HG02870 (cell line): ENCODE data around the gene TRIM13.
"Not testable (repeated sequence)": the region's sequence is repeated elsewhere in the genome, so short reads cannot be mapped to it uniquely, and the experiment has no call there.

Experiments used
- ATAC-seq: cut with Tn5 transposase; IDR thresholded peaks from one replicate; pipeline ENCODE4 v1.9.1; 2021; ENCODE audit warnings: mild to moderate bottlenecking, moderate library complexity; ENCODE audit not compliant: unreplicated experiment

Gene TRIM13, protein sequence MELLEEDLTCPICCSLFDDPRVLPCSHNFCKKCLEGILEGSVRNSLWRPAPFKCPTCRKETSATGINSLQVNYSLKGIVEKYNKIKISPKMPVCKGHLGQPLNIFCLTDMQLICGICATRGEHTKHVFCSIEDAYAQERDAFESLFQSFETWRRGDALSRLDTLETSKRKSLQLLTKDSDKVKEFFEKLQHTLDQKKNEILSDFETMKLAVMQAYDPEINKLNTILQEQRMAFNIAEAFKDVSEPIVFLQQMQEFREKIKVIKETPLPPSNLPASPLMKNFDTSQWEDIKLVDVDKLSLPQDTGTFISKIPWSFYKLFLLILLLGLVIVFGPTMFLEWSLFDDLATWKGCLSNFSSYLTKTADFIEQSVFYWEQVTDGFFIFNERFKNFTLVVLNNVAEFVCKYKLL

DNA sequence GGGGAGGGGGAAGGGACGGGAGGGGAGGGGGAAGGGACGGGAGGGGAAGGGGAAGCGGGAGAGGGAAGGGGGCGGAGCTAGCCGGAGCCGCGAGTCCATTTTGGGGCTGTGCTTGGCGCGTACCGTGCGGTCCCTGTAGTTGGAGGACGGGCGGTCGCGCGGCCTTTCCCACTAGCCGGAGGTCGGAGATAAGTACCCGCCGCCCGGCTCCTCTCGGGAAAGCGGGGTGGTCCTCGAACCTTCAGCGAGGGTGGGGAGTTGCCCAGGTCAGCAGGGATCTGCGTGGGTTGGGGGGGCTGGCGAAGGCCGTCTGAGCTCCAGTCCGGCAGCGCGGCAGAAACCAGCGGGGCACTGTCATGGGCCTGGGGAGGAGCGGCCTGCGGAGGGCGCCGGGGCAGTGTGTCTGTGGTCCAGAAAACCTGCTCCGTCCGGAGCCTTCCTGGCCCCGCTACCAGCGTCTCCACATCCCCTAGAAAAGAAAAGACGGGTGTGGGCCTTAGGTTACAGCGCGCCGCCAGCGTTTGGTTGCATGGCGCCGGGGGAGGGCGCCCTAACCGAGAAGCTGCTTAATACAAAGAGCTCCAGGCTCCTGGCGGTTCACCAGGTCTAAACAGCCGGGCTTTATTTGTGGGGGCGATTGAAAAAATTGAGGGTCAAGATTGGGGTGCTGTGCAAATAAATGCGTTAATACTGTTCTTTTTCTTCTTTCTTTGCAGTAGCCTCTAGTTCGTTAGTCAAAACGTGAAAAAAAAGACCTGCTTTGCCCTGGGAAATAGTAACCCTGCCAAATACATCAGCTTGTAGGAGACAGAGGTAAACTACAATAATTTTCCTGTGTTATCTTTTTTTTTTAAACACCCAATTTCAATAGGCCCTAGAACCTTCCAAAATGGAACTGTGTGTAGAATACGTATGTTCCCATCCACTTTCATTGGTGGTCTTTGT is at the start of gene TRIM13:
TSS of gene TRIM13 (plus strand) at position 92 of the 945 bp plus-strand sequence. CDS start 14,899 bp downstream, outside the sequence.
- ATAC-seq: peak; percentile 77

DNA sequence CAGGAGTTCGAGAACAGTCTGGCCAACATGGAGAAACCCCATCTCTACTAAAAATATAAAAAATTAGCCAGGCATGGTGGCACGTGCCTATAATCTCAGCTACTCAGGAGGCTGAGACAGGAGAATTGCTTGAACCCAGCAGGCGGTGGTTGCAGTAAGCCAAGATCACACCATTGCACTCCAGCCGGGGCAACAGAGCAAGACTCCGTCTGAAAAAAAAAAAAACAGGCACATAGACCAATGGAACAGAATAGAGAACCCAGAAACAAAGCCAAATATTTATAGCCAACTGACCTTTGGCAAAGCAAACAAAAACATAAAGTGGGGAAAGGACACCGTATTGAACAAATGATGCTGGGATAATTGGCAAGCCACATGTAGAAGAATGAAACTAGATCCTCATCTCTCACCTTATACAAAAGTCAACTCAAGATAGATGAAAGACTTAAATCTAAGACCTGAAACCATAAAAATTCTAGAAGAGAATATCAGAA is 48.0 kb upstream of the TRIM13 start:
- ATAC-seq: not testable (repeated sequence)

DNA sequence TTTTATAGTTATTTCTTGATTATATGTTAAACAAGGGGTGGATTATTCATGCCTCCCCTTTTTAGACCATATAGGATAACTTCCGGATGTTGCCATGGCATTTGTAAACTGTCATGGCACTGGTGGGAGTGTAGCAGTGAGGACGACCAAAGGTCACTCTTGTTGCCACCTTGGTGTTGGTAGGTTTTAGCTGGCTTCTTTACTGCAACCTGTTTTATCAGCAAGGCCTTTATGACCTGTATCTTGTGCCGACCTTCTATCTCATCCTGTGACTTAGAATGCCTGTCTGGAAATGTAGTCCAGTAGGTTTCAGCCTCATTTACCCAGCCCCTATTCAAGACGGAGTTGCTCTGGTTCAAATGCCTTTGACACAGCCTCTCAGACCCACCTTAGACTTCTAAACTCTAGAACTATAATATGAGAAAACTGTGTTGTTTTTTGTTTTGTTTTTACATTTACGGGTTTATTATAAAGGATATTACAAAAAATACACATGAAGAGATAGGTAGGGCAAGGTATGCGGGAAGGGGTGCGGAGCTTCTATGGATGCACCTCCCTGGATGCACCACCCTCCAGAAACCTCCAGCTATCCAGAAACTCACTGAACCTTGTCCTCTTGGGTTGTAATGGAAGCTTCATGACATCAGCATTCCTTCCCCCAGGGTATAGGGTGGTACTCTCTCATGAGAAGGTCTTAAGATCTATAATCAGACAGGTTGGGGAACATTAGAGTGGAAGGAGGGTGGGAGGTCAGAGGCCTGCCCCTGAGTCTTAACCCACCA is 44.9 kb upstream of the TRIM13 start:
- ATAC-seq: no peak

GRCh38 chr13:49953560-49953959 is 43.3 kb upstream of the TRIM13 start:
- no peak for ATAC-seq

DNA sequence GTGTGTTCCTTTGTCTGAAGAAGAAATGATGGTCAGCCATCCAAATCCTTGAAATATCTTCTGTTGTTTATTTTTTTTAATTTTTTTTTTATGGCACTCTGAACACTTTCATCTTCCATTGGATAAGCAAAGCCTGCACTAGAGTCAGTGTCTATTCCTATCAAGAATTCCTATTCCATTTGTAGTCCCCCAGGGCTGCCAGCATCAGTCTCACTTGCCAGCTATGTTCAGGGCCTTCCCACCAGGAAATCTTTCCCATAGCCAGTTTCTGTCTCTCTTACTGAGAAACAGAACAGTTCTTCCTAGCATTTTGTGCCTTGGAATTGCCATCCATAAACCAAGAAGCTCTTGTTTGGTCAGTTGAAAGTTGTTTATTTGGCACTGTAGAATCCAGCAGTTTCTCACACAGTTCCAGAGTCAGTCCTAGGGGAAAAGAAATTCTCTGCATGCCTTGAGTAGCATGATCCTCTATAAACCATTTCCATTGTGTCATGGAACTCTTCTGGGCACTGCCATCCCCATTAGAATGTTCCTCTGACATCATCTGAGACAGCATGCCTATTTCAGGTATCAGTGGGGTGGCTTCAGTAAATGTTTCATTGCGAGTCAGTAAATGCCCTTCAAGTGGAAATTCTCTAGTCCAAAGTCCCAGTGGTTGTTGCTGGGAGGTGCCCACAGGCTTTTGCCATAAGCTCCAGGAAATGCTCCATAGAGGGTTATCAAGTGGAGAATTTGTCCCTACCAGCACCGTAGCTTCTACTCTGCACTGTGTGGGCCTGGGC is 42.0 kb upstream of the TRIM13 start:
- ATAC-seq: no peak

GRCh38 chr13:49956131-49956530 is 40.7 kb upstream of the TRIM13 start:
- no peak for ATAC-seq

- no peak for ATAC-seq
These were observed 38.5 kb upstream of the TRIM13 start for GRCh38 chr13:49958321-49958720.

- ATAC-seq: no peak
These were observed 29.4 kb upstream of the TRIM13 start for GRCh38 chr13:49967456-49967855.

GRCh38 chr13:49972709-49973108 is 24.1 kb upstream of the TRIM13 start:
- no peak for ATAC-seq

DNA sequence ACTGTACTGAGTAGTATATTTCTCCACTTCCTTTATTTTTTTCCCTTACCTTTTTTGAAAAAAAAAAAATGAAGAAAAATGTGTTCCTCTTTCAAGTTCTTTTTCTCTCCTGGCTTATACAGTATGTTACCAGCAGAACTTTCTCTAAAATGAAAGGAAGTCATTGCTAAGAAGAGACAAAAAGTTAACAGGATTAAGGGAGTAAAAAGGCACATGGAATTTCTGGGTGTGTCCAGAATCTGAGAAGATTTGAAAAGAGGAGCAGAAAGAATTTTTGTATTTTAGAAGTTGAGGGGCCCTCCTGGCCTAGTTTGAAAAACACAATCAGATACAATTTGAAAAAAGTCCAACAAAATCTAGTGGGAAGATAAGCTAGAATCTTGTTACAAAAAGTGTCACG is 21.0 kb upstream of the TRIM13 start:
- no peak for ATAC-seq

- no peak for ATAC-seq
These were observed 20.3 kb upstream of the TRIM13 start for GRCh38 chr13:49976314-49977258.

- no peak for ATAC-seq
These were observed 18.9 kb upstream of the TRIM13 start for GRCh38 chr13:49977992-49978391.

GRCh38 chr13:49980266-49980665 is 16.6 kb upstream of the TRIM13 start:
- ATAC-seq: no peak

GRCh38 chr13:49985129-49985528 is 11.7 kb upstream of the TRIM13 start:
- ATAC-seq: no peak

- ATAC-seq: no peak
These were observed 10.4 kb upstream of the TRIM13 start for GRCh38 chr13:49986471-49986870.

DNA sequence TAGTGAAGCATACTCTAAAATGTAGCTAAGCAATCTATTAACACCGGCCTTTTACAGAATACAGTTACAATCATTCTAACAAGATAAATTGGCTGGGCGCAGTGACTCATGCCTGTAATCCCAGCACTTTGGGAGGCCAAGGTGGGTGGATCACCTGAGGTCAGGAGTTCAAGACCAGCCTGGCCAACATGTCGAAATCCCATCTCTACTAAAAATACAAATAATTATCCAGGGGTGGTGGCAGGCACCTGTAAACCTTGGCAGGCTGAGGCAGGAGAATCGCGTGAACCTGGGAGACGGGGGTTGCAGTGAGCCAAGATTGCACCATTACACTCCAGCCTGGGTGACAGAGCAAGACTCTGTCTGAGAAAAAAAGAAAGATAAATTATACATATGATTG is 6.2 kb upstream of the TRIM13 start:
- not testable (repeated sequence) for ATAC-seq

DNA sequence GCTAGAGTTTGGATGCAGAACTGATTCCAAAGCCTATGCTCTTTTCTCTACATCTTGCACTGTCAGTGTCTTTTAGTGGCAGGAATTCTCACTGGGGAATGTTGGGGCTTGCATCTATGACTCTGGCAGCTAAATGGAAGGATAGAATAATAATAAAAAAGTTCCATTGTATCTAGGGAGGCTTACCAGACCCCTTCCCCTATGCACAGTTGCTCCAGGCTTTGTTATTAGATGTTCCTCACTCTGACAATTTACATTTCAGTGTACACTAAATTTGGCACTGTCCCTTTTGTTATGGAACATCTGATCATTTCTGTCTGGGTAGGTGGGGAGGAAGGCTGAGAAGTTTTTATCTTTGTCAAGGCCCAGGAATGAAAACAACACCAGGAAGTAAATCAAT is 3.7 kb upstream of the TRIM13 start:
- no peak for ATAC-seq

DNA sequence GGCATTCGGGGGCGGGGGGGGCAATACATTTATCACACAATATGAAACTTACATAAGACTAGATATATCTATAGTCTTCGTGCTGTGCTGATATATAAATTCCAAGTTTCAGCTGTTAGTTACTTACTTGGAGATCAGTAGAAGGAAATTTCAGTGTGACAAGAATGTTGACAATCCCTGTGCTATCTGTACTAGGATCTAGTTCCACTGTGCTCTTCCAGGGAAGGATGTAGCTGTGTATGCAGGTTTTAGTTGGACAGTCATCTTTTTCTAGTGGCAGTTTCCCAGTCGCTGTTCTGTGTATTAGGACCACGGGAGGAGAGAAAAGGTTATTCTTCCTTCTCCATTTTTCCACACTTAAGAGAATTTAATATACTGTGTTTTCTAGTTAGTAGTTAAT is 3.2 kb upstream of the TRIM13 start:
- no peak for ATAC-seq

- no peak for ATAC-seq
These were observed 1.2 kb upstream of the TRIM13 start for GRCh38 chr13:49995625-49996101.
